GM18858 (cell line): ENCODE results near the gene UST.

Experiments
- ATAC-seq: cut with Tn5 transposase; IDR thresholded peaks from one replicate; pipeline ENCODE4 v1.9.1; 2021; ENCODE audit not compliant: unreplicated experiment

The UST gene

DNA sequence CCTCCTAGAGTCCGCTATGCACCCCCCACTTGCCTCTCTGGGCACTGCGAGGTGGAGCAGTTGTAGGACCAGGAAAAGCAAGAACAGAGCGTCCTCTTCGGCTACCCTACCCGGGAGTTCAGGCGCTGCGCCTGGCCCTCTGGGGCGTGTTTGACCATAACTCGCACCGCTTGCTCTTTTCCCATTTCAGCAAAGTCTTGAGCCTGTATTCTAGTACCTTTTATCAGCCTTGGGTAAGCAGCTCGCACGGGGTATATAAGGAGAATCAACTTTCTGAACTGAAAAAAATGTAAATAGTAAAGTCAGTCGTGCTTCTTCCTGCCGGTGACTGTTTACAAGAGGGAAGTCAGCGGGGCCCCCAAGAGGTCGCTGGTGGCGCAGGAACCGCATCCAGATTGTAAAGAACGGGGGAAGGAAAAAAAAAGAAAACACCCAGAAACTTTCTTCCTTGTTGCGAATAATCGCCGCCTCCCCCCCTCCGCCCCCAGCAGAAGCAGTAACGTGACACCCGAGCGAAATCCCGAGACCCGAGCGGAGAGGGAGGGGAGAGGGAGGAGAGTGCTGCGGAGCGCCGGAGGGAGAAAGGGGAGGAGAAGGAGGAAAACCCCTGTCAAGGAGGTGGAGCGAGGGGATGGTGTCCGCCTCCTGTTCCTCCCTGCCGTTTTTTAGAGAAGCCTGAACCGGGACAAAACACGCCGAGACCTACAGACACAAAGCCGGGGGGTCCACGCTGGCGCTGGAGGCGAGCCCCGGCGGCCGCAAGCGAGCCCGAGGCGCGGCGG is at the start of gene UST:
Gene UST, plus strand, starts transcription at position 668 of the 782 bp plus-strand sequence. CDS start 401 bp downstream, outside the sequence.
- no peak for ATAC-seq

DNA sequence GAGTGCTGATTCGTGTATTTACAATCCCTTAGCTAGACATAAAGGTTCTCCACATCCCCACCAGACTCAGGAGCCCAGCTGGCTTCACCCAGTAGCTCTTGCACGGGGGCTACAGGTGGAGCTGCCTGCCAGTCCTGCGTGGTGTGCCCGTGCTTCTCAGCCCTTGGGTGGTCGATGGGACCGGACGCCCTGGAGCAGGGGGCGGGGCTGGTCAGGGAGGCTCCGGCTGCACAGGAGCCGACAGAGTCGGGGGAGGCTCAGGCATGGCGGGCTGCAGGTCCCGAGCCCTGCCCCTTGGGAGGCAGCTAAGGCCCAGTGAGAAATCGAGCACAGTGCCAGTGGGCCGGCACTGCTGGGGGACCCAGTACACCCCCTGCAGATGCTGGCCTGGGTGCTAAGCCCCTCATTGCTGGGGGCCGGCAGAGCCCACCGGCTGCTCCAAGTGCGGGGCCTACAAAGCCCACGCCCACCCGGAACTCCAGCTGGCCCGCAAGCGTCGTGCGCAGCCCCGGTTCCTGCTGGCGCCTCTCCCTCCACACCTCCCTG is 48.9 kb upstream of the UST start:
- ATAC-seq = no peak

DNA sequence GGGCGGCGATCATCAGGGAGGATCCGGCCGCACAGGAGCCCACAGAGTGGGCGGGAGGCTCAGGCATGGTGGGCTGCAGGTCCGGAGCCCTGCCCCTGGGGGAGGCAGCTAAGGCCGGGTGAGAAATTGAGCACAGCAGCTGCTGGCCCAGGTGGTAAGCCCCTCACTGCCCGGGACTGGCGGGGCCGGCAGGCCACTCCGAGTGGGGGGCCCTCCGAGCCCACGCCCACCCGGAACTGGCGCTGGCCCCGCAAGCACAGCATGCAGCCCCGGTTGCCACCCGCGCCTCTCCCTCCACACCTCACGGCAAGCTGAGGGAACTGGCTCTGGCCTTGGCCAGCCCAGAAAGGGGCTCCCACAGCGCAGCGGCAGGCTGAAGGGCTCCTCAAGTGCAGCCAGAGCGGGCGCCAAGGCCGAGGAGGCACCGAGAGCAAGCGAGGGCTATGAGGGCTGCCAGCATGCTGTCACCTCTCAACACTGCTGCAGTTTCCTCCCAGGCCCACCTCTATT is 48.1 kb upstream of the UST start:
- no peak for ATAC-seq

DNA sequence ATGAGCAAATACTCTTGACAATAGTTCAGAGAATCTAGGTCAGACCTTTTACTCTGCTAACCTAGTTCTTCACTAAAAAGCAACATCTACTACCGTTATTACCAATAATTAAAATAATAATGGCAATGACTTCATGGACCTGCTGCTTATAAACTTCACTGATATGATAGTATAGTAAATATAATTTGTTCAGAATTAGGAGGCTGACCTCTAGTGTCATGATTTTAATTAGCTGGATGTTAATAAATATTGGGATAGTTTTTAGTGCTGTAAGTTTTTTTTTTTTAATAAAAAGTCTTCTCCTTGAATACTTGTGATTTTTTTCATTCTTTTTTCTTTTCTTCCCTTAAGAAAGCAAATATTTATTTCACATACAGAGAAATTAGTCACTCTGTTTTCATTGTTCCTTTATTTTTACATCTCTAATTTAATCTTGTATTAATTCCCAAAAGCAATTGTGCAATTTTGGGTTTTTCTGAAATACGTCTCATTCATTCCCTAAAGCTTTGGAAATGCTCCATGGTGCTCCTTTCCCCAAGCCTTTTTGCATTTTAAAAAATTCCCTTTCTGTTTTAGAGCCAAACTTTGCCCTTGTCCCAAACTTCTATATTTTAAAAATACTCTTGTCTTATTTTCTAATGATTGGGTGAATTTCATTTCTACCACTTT is 46.6 kb upstream of the UST start:
- no peak for ATAC-seq

DNA sequence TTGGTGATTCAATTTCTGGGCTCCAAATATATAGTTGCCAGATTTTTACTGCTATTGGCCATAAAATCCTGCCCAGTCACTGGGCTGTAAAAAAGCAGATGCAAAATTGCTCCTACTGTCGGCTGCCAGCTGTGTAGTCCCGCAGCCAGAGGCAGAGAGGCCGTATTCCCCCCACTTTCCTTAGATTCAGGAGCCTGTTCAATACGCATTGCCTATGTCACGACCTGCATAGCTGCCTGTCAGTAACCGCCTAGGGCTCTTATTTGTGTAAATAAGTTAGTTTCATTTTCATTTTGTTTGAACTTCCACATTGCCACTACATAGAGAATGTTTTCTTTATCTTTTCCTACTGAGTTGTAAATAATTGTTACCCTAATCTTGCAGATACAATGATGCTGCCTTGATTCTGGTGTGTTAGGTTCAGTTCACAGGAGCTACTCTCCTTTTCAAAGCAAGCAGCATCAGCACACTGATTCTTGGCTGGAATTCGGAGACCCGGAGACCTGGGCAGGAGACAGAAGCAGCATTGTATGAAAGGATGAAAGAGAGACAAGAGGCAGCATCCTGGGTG is 46.0 kb upstream of the UST start:
- peak; percentile 80 for ATAC-seq

GRCh38 chr6:148701375-148701774 is 45.5 kb upstream of the UST start:
- no peak for ATAC-seq

DNA sequence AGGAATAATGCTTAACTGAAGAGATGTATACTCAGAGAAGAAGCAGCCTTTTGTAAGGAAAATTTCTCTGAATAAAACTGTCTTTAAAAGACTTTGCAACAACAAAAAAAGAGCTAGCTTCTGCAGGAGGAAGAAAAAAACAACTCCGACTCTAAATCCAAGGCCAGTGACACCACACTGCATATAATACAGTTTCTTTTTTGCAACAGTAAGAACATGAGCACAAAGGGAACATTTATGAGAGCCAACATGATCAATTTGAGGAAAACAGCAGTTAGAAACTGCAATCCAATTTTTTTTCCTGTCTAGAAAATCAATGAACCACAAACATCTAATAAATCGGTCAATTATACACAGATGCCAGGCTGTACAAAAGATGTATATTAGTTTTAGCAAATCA is 42.9 kb upstream of the UST start:
- no peak for ATAC-seq

DNA sequence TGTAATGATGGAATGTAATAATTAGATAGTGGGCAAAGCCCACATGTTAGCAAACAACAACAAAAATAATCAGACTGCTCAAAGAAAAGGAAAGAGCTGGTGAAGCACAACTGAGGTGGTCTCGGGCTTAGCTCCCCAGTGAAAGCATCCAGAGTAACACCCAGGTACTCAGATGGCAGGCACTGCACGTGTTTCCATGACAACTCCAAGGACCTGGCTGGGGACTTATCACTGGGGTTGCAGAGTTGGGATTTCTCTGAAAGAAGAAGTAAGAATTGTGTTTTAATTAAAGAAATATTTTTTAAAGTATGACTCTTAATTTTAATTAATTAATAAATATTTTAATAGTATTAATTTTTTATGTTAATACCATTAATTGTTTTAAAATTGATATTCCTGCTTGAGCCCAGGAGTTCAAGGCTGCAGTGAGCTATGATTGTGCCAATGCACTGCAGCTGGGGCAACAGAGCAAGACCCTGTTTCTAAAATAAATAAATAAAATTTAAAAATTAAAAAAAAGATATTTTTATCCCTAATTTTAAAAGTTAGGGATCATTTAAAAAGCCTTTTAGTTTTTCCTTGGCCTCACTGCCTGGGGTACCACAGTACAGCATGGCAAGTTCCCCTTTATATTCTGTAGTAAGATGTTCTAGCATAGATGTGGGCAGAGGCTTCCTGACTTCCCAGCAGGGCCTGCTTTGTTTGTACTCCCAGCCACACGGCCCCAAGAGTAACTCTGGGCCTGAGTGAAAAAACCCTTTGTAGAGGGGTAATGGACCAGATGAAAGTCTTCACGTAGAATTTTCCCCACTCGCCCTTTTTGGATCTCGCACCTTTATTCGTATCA is 42.2 kb upstream of the UST start:
- no peak for ATAC-seq

- ATAC-seq = no peak
Measured at GRCh38 chr6:148708707-148709106, 38.1 kb upstream of the UST start.

DNA sequence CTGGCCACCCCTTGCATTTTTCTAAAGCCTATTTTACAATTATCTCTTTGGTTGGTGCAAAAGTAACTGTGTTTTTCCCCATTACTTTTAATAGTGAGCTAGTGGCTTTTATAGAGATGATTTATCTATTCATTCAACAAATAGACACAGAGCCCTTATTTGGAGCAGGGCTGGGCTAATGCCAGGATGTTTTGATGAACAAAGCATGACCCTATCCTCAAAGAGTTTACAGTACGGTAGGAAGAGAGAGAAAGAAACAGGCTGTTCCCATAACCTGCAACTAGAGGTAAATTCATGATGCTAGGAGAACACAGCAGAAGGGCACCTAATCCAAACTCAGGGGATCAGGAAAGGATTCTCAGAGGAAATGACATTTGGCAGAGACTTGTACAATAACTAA is 37.3 kb upstream of the UST start:
- no peak for ATAC-seq

DNA sequence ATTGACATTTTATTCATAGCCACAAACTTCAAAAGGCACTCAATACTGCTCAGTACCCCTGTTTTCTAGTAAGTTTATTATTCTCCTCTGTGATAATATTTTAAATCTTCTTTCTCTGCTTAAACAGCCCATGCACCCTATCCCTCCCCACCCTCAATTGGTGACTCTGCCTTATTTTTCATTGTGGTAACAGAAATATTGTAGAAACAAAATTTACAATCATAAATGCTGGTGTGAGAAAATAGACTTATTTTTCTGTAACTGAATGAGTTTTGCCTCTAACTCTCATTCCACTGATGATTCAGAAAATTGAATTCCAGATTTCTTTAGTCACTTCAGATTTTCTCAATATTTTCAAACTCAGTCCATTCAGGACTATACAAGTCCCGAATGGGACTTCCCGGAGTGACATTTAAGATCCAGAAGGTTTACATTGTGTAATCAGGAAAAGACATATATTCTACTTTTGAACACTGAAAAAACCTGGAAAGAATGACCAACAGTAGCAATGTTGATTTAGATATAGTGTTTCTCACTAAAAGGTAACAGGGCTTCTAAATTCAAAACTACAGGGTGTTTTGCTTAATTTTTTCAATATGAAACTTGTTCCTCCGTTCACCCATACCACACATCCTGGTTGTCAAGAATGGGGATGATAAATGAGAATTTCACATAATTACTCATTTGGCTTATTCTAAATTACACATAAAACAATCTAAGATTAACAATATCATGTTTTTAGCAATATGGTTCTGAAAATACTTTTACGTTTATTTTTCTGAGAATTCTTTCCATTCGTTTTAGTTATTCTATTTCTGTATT is 34.8 kb upstream of the UST start:
- ATAC-seq = no peak

GRCh38 chr6:148713033-148713738 is 33.6 kb upstream of the UST start:
- ATAC-seq = no peak

- no peak for ATAC-seq
Measured at GRCh38 chr6:148713921-148714320, 32.9 kb upstream of the UST start.

- no peak for ATAC-seq
Measured at GRCh38 chr6:148716811-148717210, 30.0 kb upstream of the UST start.

GRCh38 chr6:148720406-148720805 is 26.4 kb upstream of the UST start:
- no peak for ATAC-seq

DNA sequence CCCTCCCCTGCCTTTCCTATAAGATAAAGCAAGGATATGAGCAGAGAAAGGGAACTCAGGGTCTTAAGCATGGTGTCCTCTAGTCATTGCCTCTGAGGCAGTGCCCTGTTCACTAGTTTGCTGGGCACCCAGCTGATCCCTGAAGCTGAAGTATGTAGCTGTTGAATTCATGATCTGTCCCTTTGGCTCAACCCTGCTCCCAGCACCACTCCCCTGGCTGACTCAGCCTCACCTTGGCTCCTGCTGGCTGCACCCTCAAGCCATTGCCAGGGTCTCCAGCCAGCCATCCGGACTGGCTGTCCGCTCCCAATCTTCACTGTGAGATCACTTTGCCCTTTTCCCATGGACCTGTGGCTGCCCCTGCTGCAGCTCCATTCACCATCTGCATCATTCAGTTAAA is 25.9 kb upstream of the UST start:
- ATAC-seq = no peak

DNA sequence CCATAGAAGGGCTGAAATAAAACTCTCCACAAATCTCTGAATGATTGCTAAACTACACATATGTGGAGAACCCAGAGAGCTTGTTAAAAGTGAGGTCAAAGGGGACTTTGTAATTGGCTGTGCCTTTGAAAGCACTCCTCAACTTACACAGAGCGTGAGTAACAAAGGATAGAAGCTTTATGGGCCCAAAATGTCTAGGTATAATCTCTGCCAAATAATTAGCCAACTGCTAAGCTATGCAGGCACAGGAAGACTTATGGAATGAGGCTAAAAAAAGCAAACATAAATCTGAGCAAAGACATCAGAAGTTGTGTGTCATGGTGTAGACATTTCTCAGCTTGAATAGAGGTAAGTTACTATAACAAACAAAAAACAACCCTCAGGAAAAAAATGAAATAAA is 23.3 kb upstream of the UST start:
- ATAC-seq = no peak

DNA sequence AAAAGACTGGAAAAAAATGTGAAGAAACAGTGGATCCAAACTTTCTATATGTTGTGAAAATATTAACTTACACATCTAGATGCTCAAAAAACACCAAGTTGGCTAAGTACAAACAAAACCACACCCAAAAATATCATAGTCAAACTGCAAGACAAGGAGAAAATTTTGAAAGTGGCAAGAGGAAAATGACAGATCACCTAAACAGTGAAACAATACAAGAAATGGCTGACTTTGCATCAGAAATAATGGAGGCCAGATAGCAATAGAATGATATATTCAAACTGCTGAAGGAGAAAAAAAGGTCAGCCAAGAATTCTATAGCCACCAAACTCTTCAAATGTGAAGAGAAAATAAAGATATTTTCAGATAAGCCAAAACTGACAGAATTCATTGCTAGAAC is 22.4 kb upstream of the UST start:
- no peak for ATAC-seq

- ATAC-seq = no peak
Measured at GRCh38 chr6:148727104-148727503, 19.7 kb upstream of the UST start.
